B cell (primary cell): ENCODE results near the gene CECR2. TPM values are rescaled to one million over a fixed set of nuclear protein-coding genes. Genes with fewer than 3 reads are reported as not detected.
A peak's percentile ranks its signal among the peaks of the same experiment; 100 is the strongest.

Source experiments
- ATAC-seq: fragments of 200-7000 bp; cut with Tn5 transposase; one replicate; pipeline ENCODE4 v1.10.0; 2021; ENCODE audit warnings: low read depth, mild to moderate bottlenecking, moderate number of reproducible peaks, moderate library complexity
- CTCF ChIA-PET: fragments of 350-600 bp; sonication (Branson Sonifier 250); formaldehyde crosslinking; loops from one replicate; lab custom pipeline; 2021; ENCODE audit warnings: antibody characterized with exemption, inconsistent platforms; lab: Charles Lee
- POLR2A ChIA-PET: fragments of 350-600 bp; sonication (Branson Sonifier 250); formaldehyde crosslinking; loops from one replicate; lab custom pipeline; 2021; ENCODE audit warnings: antibody characterized with exemption; lab: Charles Lee
- DNase-seq: peaks from one replicate; pipeline ENCODE4 v3.0.0; 2013
- H2AFZ ChIP-seq: 2 replicates; pipeline ENCODE4 v1.6.1; 2012; ENCODE audit warnings: mild to moderate bottlenecking, low read depth, low read length; ENCODE audit not compliant: insufficient read depth, poor library complexity, severe bottlenecking
- H3K27ac ChIP-seq, 2 donors: 1 replicate in 1 of 2; 2 replicates in 1 of 2; pipeline ENCODE4 v1.5.1; 2012 to 2013; ENCODE audit warnings: low read length in 2 of 2, mild to moderate bottlenecking in 2 of 2, moderate library complexity in 1 of 2
- H3K27me3 ChIP-seq, 4 experiments: fragments of 200-600 bp in 1 of 4; sonication (generic) in 1 of 4; replicated peaks in 1 of 4; 1 replicate in 2 of 4; 2 replicates in 2 of 4; pipeline versions ENCODE4 v1.6.1 to v1.7.0; 2013 to 2016; ENCODE audit warnings: low read length in 3 of 4, mild to moderate bottlenecking in 2 of 4, mixed read lengths in 1 of 4, moderate library complexity in 1 of 4; ENCODE audit not compliant: insufficient read depth in 4 of 4, control insufficient read depth in 3 of 4; ENCODE audit errors: control extremely low read depth in 1 of 4
- H3K36me3 ChIP-seq, 2 experiments: replicated peaks in 1 of 2; 1 replicate in 1 of 2; 2 replicates in 1 of 2; pipeline versions ENCODE4 v1.6.1 to v1.7.1; 2013; ENCODE audit warnings: low read length in 1 of 2; ENCODE audit not compliant: insufficient read depth in 2 of 2, control insufficient read depth in 1 of 2; ENCODE audit errors: control extremely low read depth in 1 of 2, extremely low read depth in 1 of 2
- H3K4me1 ChIP-seq, 2 donors: fragments of 200-600 bp in 1 of 2; sonication (generic) in 1 of 2; 1 replicate in 1 of 2; 2 replicates in 1 of 2; pipeline versions ENCODE4 v1.5.1 to v1.6.1; 2013 to 2017; ENCODE audit warnings: low read length in 2 of 2; ENCODE audit not compliant: control insufficient read depth in 2 of 2, insufficient read depth in 2 of 2
- H3K4me2 ChIP-seq: replicated peaks from 2 replicates; pipeline ENCODE3; 2012; ENCODE audit warnings: mild to moderate bottlenecking, low read depth, low read length; ENCODE audit not compliant: poor library complexity, severe bottlenecking
- H3K4me3 ChIP-seq, 5 experiments: fragments of 200-600 bp in 1 of 5; sonication (generic) in 1 of 5; 1 replicate in 3 of 5; 2 replicates in 2 of 5; pipeline versions ENCODE4 v1.5.1 to v1.7.0; 2011 to 2016; ENCODE audit warnings: low read length in 4 of 5, mild to moderate bottlenecking in 4 of 5, low read depth in 2 of 5, control low read depth in 1 of 5, moderate library complexity in 1 of 5; ENCODE audit not compliant: insufficient read depth in 1 of 5; ENCODE audit errors: control extremely low read depth in 1 of 5, extremely low read depth in 1 of 5
- H3K79me2 ChIP-seq: fragments of 200-600 bp; sonication (generic); one replicate; pipeline ENCODE4 v1.6.0; 2016; ENCODE audit warnings: low read length; ENCODE audit not compliant: control insufficient read depth, insufficient read depth
- H3K9ac ChIP-seq: fragments of 200-600 bp; sonication (generic); 2 replicates; pipeline ENCODE4 v1.6.1; 2017; ENCODE audit warnings: mild to moderate bottlenecking, low read length, moderate library complexity
- H3K9me3 ChIP-seq, 3 donors: one replicate each; pipeline versions ENCODE4 v1.6.1 to v1.7.1; 2013; ENCODE audit warnings: low read length in 2 of 3; ENCODE audit not compliant: control insufficient read depth in 2 of 3, insufficient read depth in 1 of 3; ENCODE audit errors: control extremely low read depth in 1 of 3
- H4K20me1 ChIP-seq: 2 replicates; pipeline ENCODE4 v1.6.0; 2012; ENCODE audit warnings: mild to moderate bottlenecking, low read length; ENCODE audit not compliant: insufficient read depth, control insufficient read depth, poor library complexity, severe bottlenecking
- H3K27ac Mint-ChIP-seq: one replicate; pipeline ENCODE4 v1.8.0; 2021; ENCODE audit warnings: mixed read lengths
- H3K27me3 Mint-ChIP-seq: one replicate; pipeline ENCODE4 v1.8.0; 2021; ENCODE audit warnings: mixed read lengths
- H3K4me1 Mint-ChIP-seq: one replicate; pipeline ENCODE4 v1.8.0; 2021; ENCODE audit warnings: mixed read lengths
- H3K4me3 Mint-ChIP-seq: one replicate; pipeline ENCODE4 v1.8.0; 2021; ENCODE audit warnings: mixed read lengths
- H3K9me3 Mint-ChIP-seq: one replicate; pipeline ENCODE4 v1.8.0; 2022; ENCODE audit warnings: mixed read lengths; ENCODE audit not compliant: insufficient read depth
- EZH2 ChIP-seq: IDR thresholded peaks from 2 replicates; pipeline ENCODE4 v1.6.1; 2012; ENCODE audit warnings: borderline replicate concordance, low read depth, mild to moderate bottlenecking, moderate library complexity, low read length; ENCODE audit not compliant: insufficient read depth, poor library complexity, severe bottlenecking
- WGBS: methylation state at CpG from one replicate; pipeline ENCODE4 v1.1.5; 2013; ENCODE audit warnings: missing lambda C conversion rate; ENCODE audit not compliant: insufficient coverage; 5-methylcytosine and 5-hydroxymethylcytosine counted together
- intact Hi-C: fragments of 100-400 bp; cut with micrococcal nuclease; formaldehyde crosslinking; loops from one replicate; pipeline ENCODE4 v1.10.0; 2022
- polyA plus RNA-seq: library from polyadenylated mRNA; depleted of rRNA; stranded (reverse); fragments of >200 nt; gene quantifications from 2 replicates; pipeline ENCODE4 v1.2.3, GENCODE V29; 2012
- total RNA-seq, 2 donors: library from RNA; stranded (reverse); fragments of 120-200 nt in 1 of 2; gene quantifications; 1 replicate in 1 of 2; 2 replicates in 1 of 2; pipeline versions ENCODE4 v1.2.3 to v1.2.4, GENCODE V29; 2013 to 2022
- TF ChIP-seq, protein P1 (sequence below): fragments of 200-600 bp; IDR thresholded peaks from one replicate; pipeline ENCODE4 v1.8.0; 2022; ENCODE audit warnings: antibody characterized with exemption, mild to moderate bottlenecking

CECR2 gene
- total and polyA plus RNA-seq, 2 donors (not counting 1 experiment from before 2014, with no cell fraction given) = 0.13 to 6.6 TPM

DNA sequence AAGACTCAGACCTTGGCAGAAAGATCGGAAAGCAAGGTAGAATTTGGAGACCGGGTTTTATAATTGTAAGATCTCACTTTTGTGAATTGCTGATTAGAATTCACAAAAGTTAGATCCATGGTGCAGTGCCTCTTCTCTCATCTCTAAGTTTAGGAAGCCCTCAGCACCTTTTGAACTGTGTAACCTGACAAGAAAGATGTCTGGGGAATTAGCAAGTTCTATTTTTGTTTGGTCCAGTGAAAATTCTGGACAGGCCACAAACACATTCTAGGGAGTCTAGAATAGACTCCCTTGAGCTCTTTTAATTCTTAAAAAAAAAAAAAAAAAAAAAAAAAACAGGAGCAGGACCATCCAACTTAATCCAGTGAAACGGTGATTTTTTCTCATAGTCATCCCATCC lies 66.1 kb downstream of the CECR2 start:
- no peak overlapping the region for H3K27ac Mint-ChIP-seq
- Histone ChIP-seq H2AFZ (no peak overlapping the region), H3K79me2 (no peaks in the 10 kb centered on the region), H3K4me1 (peaks cover 11 to 17% of the 10 kb centered on the region in 2 donors), H3K4me2 (no peak overlapping the region), H3K27ac (no peak overlapping the region), H4K20me1 (no peaks in the 10 kb centered on the region), H3K9ac (no peak overlapping the region), H3K4me3 (no peak overlapping the region), H3K27me3 (peaks cover 0 to 7% (median 0%) of the 10 kb centered on the region in 4 experiments), H3K9me3 (no peaks in the 10 kb centered on the region), H3K36me3 (no peaks in the 10 kb centered on the region)
- ChIA-PET CTCF (interaction anchor here (0.6 to 1.5 kb wide), 3 partner anchors 67 to 288 kb away, joined by 3 to 6 read pairs (median 3); no protein-coding TSS in a partner anchor), POLR2A (interaction anchor here (0.6 kb wide), 1 partner anchor 175 kb away, joined by 4 read pairs; no protein-coding TSS in a partner anchor)
- WGBS = no CpG with 5 or more reads among the region's 3 CpGs
- peaks cover 30% of the 10 kb centered on the region for H3K27me3 Mint-ChIP-seq
- H3K4me1 Mint-ChIP-seq = peaks cover 26% of the 10 kb centered on the region
- ATAC-seq (no peak), DNase-seq (no peak)
- H3K4me3 Mint-ChIP-seq = no peak overlapping the region
- no peaks in the 10 kb centered on the region for H3K9me3 Mint-ChIP-seq
- TF ChIP-seq, protein P1, sequence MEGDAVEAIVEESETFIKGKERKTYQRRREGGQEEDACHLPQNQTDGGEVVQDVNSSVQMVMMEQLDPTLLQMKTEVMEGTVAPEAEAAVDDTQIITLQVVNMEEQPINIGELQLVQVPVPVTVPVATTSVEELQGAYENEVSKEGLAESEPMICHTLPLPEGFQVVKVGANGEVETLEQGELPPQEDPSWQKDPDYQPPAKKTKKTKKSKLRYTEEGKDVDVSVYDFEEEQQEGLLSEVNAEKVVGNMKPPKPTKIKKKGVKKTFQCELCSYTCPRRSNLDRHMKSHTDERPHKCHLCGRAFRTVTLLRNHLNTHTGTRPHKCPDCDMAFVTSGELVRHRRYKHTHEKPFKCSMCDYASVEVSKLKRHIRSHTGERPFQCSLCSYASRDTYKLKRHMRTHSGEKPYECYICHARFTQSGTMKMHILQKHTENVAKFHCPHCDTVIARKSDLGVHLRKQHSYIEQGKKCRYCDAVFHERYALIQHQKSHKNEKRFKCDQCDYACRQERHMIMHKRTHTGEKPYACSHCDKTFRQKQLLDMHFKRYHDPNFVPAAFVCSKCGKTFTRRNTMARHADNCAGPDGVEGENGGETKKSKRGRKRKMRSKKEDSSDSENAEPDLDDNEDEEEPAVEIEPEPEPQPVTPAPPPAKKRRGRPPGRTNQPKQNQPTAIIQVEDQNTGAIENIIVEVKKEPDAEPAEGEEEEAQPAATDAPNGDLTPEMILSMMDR = no peak
- no peak for TF ChIP-seq EZH2
- intact Hi-C loops = no loop called here

DNA sequence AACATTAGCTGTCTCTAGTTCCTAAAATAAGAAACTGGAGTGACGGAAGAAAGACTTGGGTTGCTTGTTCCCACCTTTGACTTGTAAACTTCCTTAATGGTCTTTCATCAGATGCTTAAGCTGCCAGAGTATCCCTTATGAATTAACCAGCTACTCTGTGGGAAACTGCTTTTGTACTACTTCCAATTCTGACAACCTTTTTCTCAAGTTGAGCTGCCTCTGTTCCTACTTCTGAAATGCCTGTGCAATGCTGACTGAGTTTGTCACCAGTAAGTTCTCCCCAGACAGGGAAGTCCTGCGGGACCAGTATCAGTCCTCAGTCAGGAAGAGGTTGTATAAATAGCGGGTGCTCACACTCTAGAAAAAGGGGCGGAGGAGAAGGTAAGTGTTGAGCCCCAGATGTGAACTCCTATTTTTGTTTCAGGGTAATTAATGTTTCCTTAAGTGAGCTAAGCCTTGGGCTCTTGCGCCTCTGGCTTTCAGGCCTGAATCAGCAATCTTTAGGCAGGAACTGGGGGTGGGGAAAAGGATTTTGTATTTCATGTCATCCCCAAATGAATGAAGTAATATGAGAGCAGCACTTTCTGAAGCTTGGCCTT lies 67.2 kb downstream of the CECR2 start:
- intact Hi-C loops = no loop called here
- H3K27me3 ChIP-seq = peaks cover 0 to 7% (median 0%) of the 10 kb centered on the region in 4 experiments
- H3K4me1 ChIP-seq = peaks cover 11 to 12% of the 10 kb centered on the region in 2 donors
- no peaks in the 10 kb centered on the region for H4K20me1 ChIP-seq
- no peaks in the 10 kb centered on the region for H3K79me2 ChIP-seq
- no peak overlapping the region for H3K4me3 Mint-ChIP-seq
- WGBS = 6% methylated on average over 4 of the region's 5 CpGs
- no peak overlapping the region for H3K4me3 ChIP-seq
- ChIA-PET POLR2A (no interaction called here), CTCF (interaction anchor here (0.7 to 1.3 kb wide), 4 partner anchors 9 to 222 kb away, joined by 3 to 4 read pairs (median 3); no protein-coding TSS in a partner anchor)
- no peak overlapping the region for H3K27ac ChIP-seq
- peaks cover 17% of the 10 kb centered on the region for H3K4me1 Mint-ChIP-seq
- H3K9me3 Mint-ChIP-seq = no peaks in the 10 kb centered on the region
- H3K27me3 Mint-ChIP-seq = peaks cover 24% of the 10 kb centered on the region
- no peaks in the 10 kb centered on the region for H3K36me3 ChIP-seq
- DNase-seq (peak; percentile 11), ATAC-seq (no peak)
- H3K9ac ChIP-seq = no peak overlapping the region
- H3K27ac Mint-ChIP-seq = no peak overlapping the region
- H2AFZ ChIP-seq = peak overlapping the region; percentile 14
- no peaks in the 10 kb centered on the region for H3K9me3 ChIP-seq
- H3K4me2 ChIP-seq = no peak overlapping the region
- TF ChIP-seq, protein P1 = no peak
- no peak for TF ChIP-seq EZH2
